Activated CD8-positive, alpha-beta memory T cell treated with anti-CD3 and anti-CD28 coated beads, Interleukin-2, amount 50 U/mL, for 1 hour (primary cell): ENCODE results near the gene FGD4.

Source experiments
- DNase-seq: peaks from one replicate; pipeline ENCODE4 v3.0.0-alpha.2; 2020; ENCODE audit errors: extremely low read depth

FGD4 gene

GRCh38 chr12:32399370-32400113 is at the start of gene FGD4:
FGD4 (plus strand) TSS chr12:32399558.
- no peak for DNase-seq

- DNase-seq, result no peak
Measured at GRCh38 chr12:32353540-32353939, 45.8 kb upstream of the FGD4 start.

GRCh38 chr12:32357601-32358249 is 41.6 kb upstream of the FGD4 start:
- no peak for DNase-seq

- no peak for DNase-seq
Measured at GRCh38 chr12:32360956-32361355, 38.4 kb upstream of the FGD4 start.

- DNase-seq, result no peak
Measured at GRCh38 chr12:32362892-32363291, 36.5 kb upstream of the FGD4 start.

GRCh38 chr12:32365473-32366064 is 33.8 kb upstream of the FGD4 start:
- no peak for DNase-seq

- no peak for DNase-seq
Measured at GRCh38 chr12:32366714-32367113, 32.6 kb upstream of the FGD4 start.

GRCh38 chr12:32367381-32367780 is 32.0 kb upstream of the FGD4 start:
- no peak for DNase-seq

- no peak for DNase-seq
Measured at GRCh38 chr12:32369202-32369601, 30.2 kb upstream of the FGD4 start.

GRCh38 chr12:32377344-32378055 is 21.9 kb upstream of the FGD4 start:
- no peak for DNase-seq

- no peak for DNase-seq
Measured at GRCh38 chr12:32379213-32379612, 20.1 kb upstream of the FGD4 start.

GRCh38 chr12:32379667-32380066 is 19.7 kb upstream of the FGD4 start:
- no peak for DNase-seq

- no peak for DNase-seq
Measured at GRCh38 chr12:32382226-32382625, 17.1 kb upstream of the FGD4 start.

- no peak for DNase-seq
Measured at GRCh38 chr12:32390572-32391219, 8.7 kb upstream of the FGD4 start.

GRCh38 chr12:32395026-32395425 is 4.3 kb upstream of the FGD4 start:
- no peak for DNase-seq

GRCh38 chr12:32397696-32398095 is 1.7 kb upstream of the FGD4 start:
- no peak for DNase-seq

- no peak for DNase-seq
Measured at GRCh38 chr12:32398181-32398580, 1.2 kb upstream of the FGD4 start.

- DNase-seq, result no peak
Measured at GRCh38 chr12:32398816-32399369, 465 bp upstream of the FGD4 start.

- DNase-seq, result no peak
Measured at GRCh38 chr12:32400114-32400672, 835 bp downstream of the FGD4 start.

GRCh38 chr12:32400866-32401265 is 1.5 kb downstream of the FGD4 start:
- no peak for DNase-seq

GRCh38 chr12:32402170-32402569 is 2.8 kb downstream of the FGD4 start:
- DNase-seq, result no peak
